ENCODE measurements around the gene S100A6. TPM values are rescaled to one million over a fixed set of nuclear protein-coding genes. Genes with fewer than 3 reads are reported as not detected.

S100A6 gene
- total RNA-seq, 1 donor from 2014 or later: 21.9 TPM

GRCh38 chr1:153541641-153542590 lies 6.1 kb upstream of the S100A6 start:
- TF ChIP-seq CTCF (conservative IDR thresholded peaks at IDR 0.05): no peak

GRCh38 chr1:153540394-153541361 lies 4.9 kb upstream of the S100A6 start, which contains the start of gene S100A5:
TSS of gene S100A5 (minus strand) at chr1:153540934. CDS start at chr1:153540191, 743 bp downstream.
- no peak for TF ChIP-seq CTCF (conservative IDR thresholded peaks at IDR 0.05)
- H3K4me3 Mint-ChIP-seq: peak within 1 kb of the TSS; percentile 65
- H3K36me3 Mint-ChIP-seq: no peaks in the 10 kb centered on the region
- no peak for DNase-seq (ENCODE audit: extremely low spot score, unreplicated experiment)
- peak within 1 kb of the TSS; percentile 99 for H3K27ac Mint-ChIP-seq
- peaks cover 46% of the 10 kb centered on the region for H3K4me1 Mint-ChIP-seq (ENCODE audit: unreplicated experiment)
- H3K9me3 Mint-ChIP-seq: no peaks in the 10 kb centered on the region
- H3K27me3 Mint-ChIP-seq: no peaks in the 10 kb centered on the region

More at GRCh38 chr1:153541641-153542590, 6.1 kb upstream of the S100A6 start:
- Mint-ChIP-seq H3K27me3 (no peaks in the 10 kb centered on the region), H3K36me3 (no peaks in the 10 kb centered on the region), H3K27ac (peak overlapping the region; percentile 99), H3K4me3 (peak overlapping the region; percentile 65), H3K9me3 (no peaks in the 10 kb centered on the region), H3K4me1 (ENCODE audit: unreplicated experiment) (peaks cover 49% of the 10 kb centered on the region)
- DNase-seq (ENCODE audit: extremely low spot score, unreplicated experiment): no peak

- H3K4me3 Mint-ChIP-seq: peak overlapping the region; percentile 12
- no peak for TF ChIP-seq CTCF (conservative IDR thresholded peaks at IDR 0.05)
- H3K4me1 Mint-ChIP-seq (ENCODE audit: unreplicated experiment): peaks cover 35% of the 10 kb centered on the region
- peaks cover 3% of the 10 kb centered on the region for H3K9me3 Mint-ChIP-seq
- H3K27ac Mint-ChIP-seq: peak overlapping the region; percentile 44
- no peak for DNase-seq (ENCODE audit: extremely low spot score, unreplicated experiment)
- H3K36me3 Mint-ChIP-seq: no peaks in the 10 kb centered on the region
- no peaks in the 10 kb centered on the region for H3K27me3 Mint-ChIP-seq
Observed at GRCh38 chr1:153539395-153540093, 3.8 kb upstream of the S100A6 start.

GRCh38 chr1:153538315-153538821 lies 2.6 kb upstream of the S100A6 start:
- Mint-ChIP-seq H3K27ac (peak overlapping the region; percentile 82), H3K36me3 (no peaks in the 10 kb centered on the region), H3K4me1 (ENCODE audit: unreplicated experiment) (peaks cover 38% of the 10 kb centered on the region), H3K4me3 (peak overlapping the region; percentile 54), H3K27me3 (no peaks in the 10 kb centered on the region), H3K9me3 (peaks cover 5% of the 10 kb centered on the region)
- no peak for DNase-seq (ENCODE audit: extremely low spot score, unreplicated experiment)
- no peak for TF ChIP-seq CTCF (conservative IDR thresholded peaks at IDR 0.05)

- Mint-ChIP-seq H3K36me3 (no peaks in the 10 kb centered on the region), H3K9me3 (peaks cover 5% of the 10 kb centered on the region), H3K4me1 (ENCODE audit: unreplicated experiment) (peaks cover 40% of the 10 kb centered on the region), H3K27ac (peak overlapping the region; percentile 61), H3K27me3 (no peaks in the 10 kb centered on the region), H3K4me3 (no peak overlapping the region)
- TF ChIP-seq CTCF (conservative IDR thresholded peaks at IDR 0.05): no peak
- no peak for DNase-seq (ENCODE audit: extremely low spot score, unreplicated experiment)
Observed at GRCh38 chr1:153537376-153537730, 1.6 kb upstream of the S100A6 start.
